SKM-1 (cell line): ENCODE measurements around the gene SUN3.

ENCODE experiments used
- DNase-seq: peaks from one replicate; lab custom pipeline; 2025; ENCODE audit not compliant: unreplicated experiment; lab: John Stamatoyannopoulos, UW

Gene SUN3

GRCh38 chr7:48028938-48029337 is at the start of gene SUN3:
Gene SUN3 (minus strand): TSS chr7:48029107. CDS start chr7:48028938, 169 bp downstream.
- DNase-seq, result no peak

- DNase-seq, result no peak
Measured at GRCh38 chr7:48078470-48078869, 49.6 kb upstream of the SUN3 start.

GRCh38 chr7:48077423-48077822 is 48.5 kb upstream of the SUN3 start:
- DNase-seq, result no peak

- no peak for DNase-seq
Measured at GRCh38 chr7:48074204-48074654, 45.3 kb upstream of the SUN3 start.

GRCh38 chr7:48067475-48067874 is 38.6 kb upstream of the SUN3 start:
- DNase-seq, result no peak

- no peak for DNase-seq
Measured at GRCh38 chr7:48063985-48064384, 35.1 kb upstream of the SUN3 start.

GRCh38 chr7:48059706-48060105 is 30.8 kb upstream of the SUN3 start:
- no peak for DNase-seq

- DNase-seq, result peak; percentile 35
Measured at GRCh38 chr7:48058990-48059389, 30.1 kb upstream of the SUN3 start.

- no peak for DNase-seq
Measured at GRCh38 chr7:48053736-48054135, 24.8 kb upstream of the SUN3 start.

GRCh38 chr7:48052748-48053147 is 23.8 kb upstream of the SUN3 start:
- DNase-seq, result no peak

GRCh38 chr7:48049850-48050249 is 20.9 kb upstream of the SUN3 start:
- DNase-seq, result no peak

GRCh38 chr7:48048113-48048512 is 19.2 kb upstream of the SUN3 start:
- no peak for DNase-seq

GRCh38 chr7:48046458-48046857 is 17.6 kb upstream of the SUN3 start:
- no peak for DNase-seq

- no peak for DNase-seq
Measured at GRCh38 chr7:48045195-48045765, 16.4 kb upstream of the SUN3 start.

GRCh38 chr7:48042636-48043035 is 13.7 kb upstream of the SUN3 start:
- DNase-seq, result no peak

GRCh38 chr7:48042216-48042615 is 13.3 kb upstream of the SUN3 start:
- DNase-seq, result no peak

- no peak for DNase-seq
Measured at GRCh38 chr7:48041653-48041970, 12.7 kb upstream of the SUN3 start.

GRCh38 chr7:48040944-48041652 is 12.2 kb upstream of the SUN3 start:
- no peak for DNase-seq

- DNase-seq, result no peak
Measured at GRCh38 chr7:48038815-48039506, 10.1 kb upstream of the SUN3 start.

GRCh38 chr7:48035967-48036478 is 7.1 kb upstream of the SUN3 start:
- no peak for DNase-seq

- DNase-seq, result no peak
Measured at GRCh38 chr7:48035301-48035966, 6.5 kb upstream of the SUN3 start, which contains the start of gene C7orf57. Gene C7orf57 (plus strand): TSS chr7:48035543. CDS start chr7:48036309, 766 bp downstream.

- DNase-seq, result no peak
Measured at GRCh38 chr7:48033922-48034321, 5.0 kb upstream of the SUN3 start.
